AG04450 (cell line): ENCODE data around the gene MEF2A. TPM values are rescaled to one million over a fixed set of nuclear protein-coding genes. Genes with fewer than 3 reads are reported as not detected.

ENCODE experiments used
- CTCF ChIA-PET: fragments of 300-600, 350-600 bp; formaldehyde crosslinking; extraction: SDS; loops from one replicate; lab custom pipeline; 2022; ENCODE audit warnings: antibody characterized with exemption, inconsistent platforms; lab: Charles Lee
- POLR2A ChIA-PET: fragments of 350-600 bp; formaldehyde crosslinking; extraction: SDS; loops from one replicate; lab custom pipeline; 2021; ENCODE audit warnings: antibody characterized with exemption, inconsistent platforms; lab: Yijun Ruan, JAX
- DNase-seq: peaks from one replicate; pipeline ENCODE4 v3.0.0-alpha.2; 2011; ENCODE audit warnings: low read depth, low spot score
- H3K27ac ChIP-seq: one replicate; pipeline ENCODE4 v1.5.1; 2012; ENCODE audit warnings: low read depth, low read length, control low read depth
- H3K27me3 ChIP-seq: one replicate; pipeline ENCODE4 v1.6.0; 2012; ENCODE audit warnings: low read length; ENCODE audit not compliant: control insufficient read depth, insufficient read depth
- H3K4me3 ChIP-seq: 2 replicates; pipeline ENCODE4 v1.5.1; 2011; ENCODE audit warnings: mild to moderate bottlenecking, low read depth, low read length, control low read depth
- H3K9me3 ChIP-seq: 2 replicates; pipeline ENCODE4 v1.5.1; 2012; ENCODE audit warnings: low read length; ENCODE audit not compliant: control insufficient read depth, insufficient read depth
- polyA plus RNA-seq: library from polyadenylated mRNA; depleted of rRNA; stranded (reverse); fragments of >200 nt; gene quantifications from 2 replicates; pipeline ENCODE4 v1.2.3, GENCODE V29; 2011; rRNA removed
- small RNA-seq: library from RNA; depleted of rRNA; stranded (forward); fragments of <200 nt; gene quantifications from one replicate; pipeline ENCODE3, GENCODE V24; 2012; ENCODE audit warnings: low read depth; ENCODE audit not compliant: insufficient read length
- TF ChIP-seq, protein P1 (sequence below): IDR thresholded peaks from 2 replicates; pipeline ENCODE4 v1.5.1; 2011; ENCODE audit warnings: low read depth, low read length, control low read depth, inconsistent platforms

The MEF2A gene
- polyA plus RNA-seq, 1 experiment: 40.9 TPM

GRCh38 chr15:99762288-99762687 is 196.5 kb downstream of the MEF2A start:
- DNase-seq: no peak
- Histone ChIP-seq H3K9me3 (no peaks in the 10 kb centered on the region), H3K4me3 (no peak overlapping the region), H3K27me3 (peaks cover 4% of the 10 kb centered on the region), H3K27ac (no peak overlapping the region)
- ChIA-PET POLR2A (no interaction called here), CTCF (interaction anchor here (1.5 kb wide), 1 partner anchor 490 kb away, joined by 6 read pairs; no protein-coding TSS in a partner anchor)
- TF ChIP-seq, protein P1, sequence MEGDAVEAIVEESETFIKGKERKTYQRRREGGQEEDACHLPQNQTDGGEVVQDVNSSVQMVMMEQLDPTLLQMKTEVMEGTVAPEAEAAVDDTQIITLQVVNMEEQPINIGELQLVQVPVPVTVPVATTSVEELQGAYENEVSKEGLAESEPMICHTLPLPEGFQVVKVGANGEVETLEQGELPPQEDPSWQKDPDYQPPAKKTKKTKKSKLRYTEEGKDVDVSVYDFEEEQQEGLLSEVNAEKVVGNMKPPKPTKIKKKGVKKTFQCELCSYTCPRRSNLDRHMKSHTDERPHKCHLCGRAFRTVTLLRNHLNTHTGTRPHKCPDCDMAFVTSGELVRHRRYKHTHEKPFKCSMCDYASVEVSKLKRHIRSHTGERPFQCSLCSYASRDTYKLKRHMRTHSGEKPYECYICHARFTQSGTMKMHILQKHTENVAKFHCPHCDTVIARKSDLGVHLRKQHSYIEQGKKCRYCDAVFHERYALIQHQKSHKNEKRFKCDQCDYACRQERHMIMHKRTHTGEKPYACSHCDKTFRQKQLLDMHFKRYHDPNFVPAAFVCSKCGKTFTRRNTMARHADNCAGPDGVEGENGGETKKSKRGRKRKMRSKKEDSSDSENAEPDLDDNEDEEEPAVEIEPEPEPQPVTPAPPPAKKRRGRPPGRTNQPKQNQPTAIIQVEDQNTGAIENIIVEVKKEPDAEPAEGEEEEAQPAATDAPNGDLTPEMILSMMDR: no peak

- no peaks in the 10 kb centered on the region for H3K9me3 ChIP-seq
- TF ChIP-seq, protein P1: no peak
- no peak overlapping the region for H3K4me3 ChIP-seq
- no peaks in the 10 kb centered on the region for H3K27me3 ChIP-seq
- POLR2A ChIA-PET: no interaction called here
- DNase-seq: no peak
- H3K27ac ChIP-seq: no peak overlapping the region
- CTCF ChIA-PET: interaction anchor here (1.4 kb wide), 1 partner anchor 491 kb away, joined by 3 read pairs; no protein-coding TSS in a partner anchor
These were observed 198.0 kb downstream of the MEF2A start for GRCh38 chr15:99763827-99764226.

GRCh38 chr15:99764522-99764921 is 198.7 kb downstream of the MEF2A start:
- H3K27ac ChIP-seq: no peak overlapping the region
- TF ChIP-seq, protein P1: no peak
- ChIA-PET POLR2A (no interaction called here), CTCF (interaction anchor here (1.4 kb wide), 1 partner anchor 492 kb away, joined by 3 read pairs; no protein-coding TSS in a partner anchor)
- DNase-seq: no peak
- H3K9me3 ChIP-seq: no peaks in the 10 kb centered on the region
- no peak overlapping the region for H3K4me3 ChIP-seq
- no peaks in the 10 kb centered on the region for H3K27me3 ChIP-seq

Small RNA genes within 50 kb of the gene (small RNA-seq; reads per million reads assigned to genes)
- gene RF00019: not detected

Other genes starting within 250 kb of the MEF2A start
- 3.2 and 3.3 TPM in 2 replicates for gene LYSMD4, start 167.5 kb downstream of the MEF2A start, polyA plus RNA-seq